ENCODE results near the gene TSR3.
A peak's percentile ranks its signal among the peaks of the same experiment; 100 is the strongest.

The TSR3 gene

GRCh38 chr16:1350691-1351090 lies 987 bp downstream of the TSR3 start:
- no peak overlapping the region for H3K27ac ChIP-seq (ENCODE audit: low read depth, low read length)
- no peaks in the 10 kb centered on the region for H3K9me2 ChIP-seq (replicated peaks; ENCODE audit: insufficient read depth, low read length)
- H2AFZ ChIP-seq (ENCODE audit: low read depth, low read length, severe bottlenecking): no peak overlapping the region
- TF ChIP-seq EZH2phosphoT487 (conservative IDR thresholded peaks at IDR 0.05; ENCODE audit: low read length): no peak
- TF ChIP-seq CTCF (IDR thresholded peaks at IDR 0.05; ENCODE audit: insufficient read depth, low read length, poor library complexity, severe bottlenecking): no peak
- peaks cover 40% of the 10 kb centered on the region for H3K79me2 ChIP-seq (ENCODE audit: insufficient read depth, low read length)
- H3K9ac ChIP-seq (ENCODE audit: low read length): peak overlapping the region; percentile 77
- H3K36me3 ChIP-seq (ENCODE audit: low read length): no peaks in the 10 kb centered on the region
- peak overlapping the region; percentile 61 for H3K4me2 ChIP-seq (ENCODE audit: low read depth, low read length, poor library complexity, severe bottlenecking)
- H3K27me3 ChIP-seq (ENCODE audit: low read length): no peaks in the 10 kb centered on the region
- no peaks in the 10 kb centered on the region for H3F3A ChIP-seq (ENCODE audit: insufficient read depth)
- H3K9me3 ChIP-seq (ENCODE audit: insufficient read depth, low read length): no peaks in the 10 kb centered on the region
- H4K20me1 ChIP-seq (ENCODE audit: low read depth, low read length): no peaks in the 10 kb centered on the region
- H3K4me3 ChIP-seq (ENCODE audit: insufficient read depth, low read length, poor library complexity, severe bottlenecking): peak overlapping the region; percentile 70

GRCh38 chr16:1349951-1350350 lies 1.7 kb downstream of the TSR3 start:
- H3K79me2 ChIP-seq (ENCODE audit: insufficient read depth, low read length): peaks cover 32% of the 10 kb centered on the region
- no peak overlapping the region for H3K4me2 ChIP-seq (ENCODE audit: low read depth, low read length, poor library complexity, severe bottlenecking)
- no peak overlapping the region for H3K4me3 ChIP-seq (ENCODE audit: insufficient read depth, low read length, poor library complexity, severe bottlenecking)

GRCh38 chr16:1349351-1349750 lies 2.3 kb downstream of the TSR3 start:
- Histone ChIP-seq H4K20me1 (ENCODE audit: low read depth, low read length) (no peaks in the 10 kb centered on the region), H3K27ac (ENCODE audit: low read depth, low read length) (no peak overlapping the region), H3K27me3 (ENCODE audit: low read length) (no peaks in the 10 kb centered on the region)

More at GRCh38 chr16:1349951-1350350, 1.7 kb downstream of the TSR3 start:
- TF ChIP-seq CTCF (IDR thresholded peaks at IDR 0.05; ENCODE audit: insufficient read depth, low read length, poor library complexity, severe bottlenecking) (no peak), EZH2phosphoT487 (conservative IDR thresholded peaks at IDR 0.05; ENCODE audit: low read length) (no peak)
- Histone ChIP-seq H3K27ac (ENCODE audit: low read depth, low read length) (no peak overlapping the region), H3K27me3 (ENCODE audit: low read length) (no peaks in the 10 kb centered on the region), H3K36me3 (ENCODE audit: low read length) (no peaks in the 10 kb centered on the region), H3K9ac (ENCODE audit: low read length) (no peak overlapping the region), H3K9me3 (ENCODE audit: insufficient read depth, low read length) (no peaks in the 10 kb centered on the region), H3F3A (ENCODE audit: insufficient read depth) (no peaks in the 10 kb centered on the region), H2AFZ (ENCODE audit: low read depth, low read length, severe bottlenecking) (no peak overlapping the region), H3K9me2 (replicated peaks; ENCODE audit: insufficient read depth, low read length) (no peaks in the 10 kb centered on the region), H4K20me1 (ENCODE audit: low read depth, low read length) (no peaks in the 10 kb centered on the region)

More at GRCh38 chr16:1349351-1349750, 2.3 kb downstream of the TSR3 start:
- Histone ChIP-seq H3K9ac (ENCODE audit: low read length) (no peak overlapping the region), H3K9me2 (replicated peaks; ENCODE audit: insufficient read depth, low read length) (no peaks in the 10 kb centered on the region), H3K4me3 (ENCODE audit: insufficient read depth, low read length, poor library complexity, severe bottlenecking) (no peak overlapping the region), H3K36me3 (ENCODE audit: low read length) (no peaks in the 10 kb centered on the region), H3K9me3 (ENCODE audit: insufficient read depth, low read length) (no peaks in the 10 kb centered on the region), H3K79me2 (ENCODE audit: insufficient read depth, low read length) (peaks cover 27% of the 10 kb centered on the region), H2AFZ (ENCODE audit: low read depth, low read length, severe bottlenecking) (no peak overlapping the region), H3F3A (ENCODE audit: insufficient read depth) (no peaks in the 10 kb centered on the region), H3K4me2 (ENCODE audit: low read depth, low read length, poor library complexity, severe bottlenecking) (no peak overlapping the region)
- TF ChIP-seq EZH2phosphoT487 (conservative IDR thresholded peaks at IDR 0.05; ENCODE audit: low read length) (no peak), CTCF (IDR thresholded peaks at IDR 0.05; ENCODE audit: insufficient read depth, low read length, poor library complexity, severe bottlenecking) (no peak)
